Endothelial cell of umbilical vein (primary cell): ENCODE measurements around the gene SPCS1.

ENCODE experiments used
- POLR2A ChIP-seq: IDR thresholded peaks from 2 replicates; pipeline ENCODE4 v1.6.1; 2012; ENCODE audit warnings: low read depth, mild to moderate bottlenecking, control low read depth, low read length
- TF ChIP-seq, protein P1 (sequence below): IDR thresholded peaks from 2 replicates; pipeline ENCODE4 v1.6.1; 2011; ENCODE audit not compliant: insufficient read depth, insufficient read length
- TF ChIP-seq, protein P2 (sequence below), 2 donors: IDR thresholded peaks; 1 replicate in 1 of 2; 2 replicates in 1 of 2; pipeline ENCODE4 v1.5.1; 2011; ENCODE audit warnings: low read length in 2 of 2, mild to moderate bottlenecking in 2 of 2, moderate library complexity in 2 of 2, control low read depth in 1 of 2, inconsistent platforms in 1 of 2, low read depth in 1 of 2; ENCODE audit not compliant: insufficient read depth in 1 of 2; ENCODE audit errors: extremely low read depth in 1 of 2

DNA sequence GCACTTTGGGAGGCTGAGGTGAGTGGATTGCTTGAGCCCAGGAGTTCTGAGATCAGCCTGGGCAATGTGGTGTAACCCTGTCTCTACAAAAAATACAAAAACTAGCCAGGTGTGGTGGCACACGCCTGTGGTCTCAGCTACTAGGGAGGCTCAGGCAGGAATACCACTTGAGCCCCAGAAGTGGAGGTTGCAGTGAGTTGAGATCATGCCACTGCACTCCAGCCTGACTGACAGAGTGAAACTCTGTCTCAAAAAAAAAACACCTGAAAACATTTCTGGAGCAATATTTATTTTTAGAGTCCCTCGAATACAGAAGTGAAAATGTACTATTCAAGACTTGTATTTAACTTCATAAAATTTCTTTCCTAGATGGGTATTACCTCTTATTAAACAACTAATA is 4.6 kb downstream of the SPCS1 start:
- TF ChIP-seq, protein P1, sequence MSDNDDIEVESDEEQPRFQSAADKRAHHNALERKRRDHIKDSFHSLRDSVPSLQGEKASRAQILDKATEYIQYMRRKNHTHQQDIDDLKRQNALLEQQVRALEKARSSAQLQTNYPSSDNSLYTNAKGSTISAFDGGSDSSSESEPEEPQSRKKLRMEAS = no peak
- TF ChIP-seq, protein P2, sequence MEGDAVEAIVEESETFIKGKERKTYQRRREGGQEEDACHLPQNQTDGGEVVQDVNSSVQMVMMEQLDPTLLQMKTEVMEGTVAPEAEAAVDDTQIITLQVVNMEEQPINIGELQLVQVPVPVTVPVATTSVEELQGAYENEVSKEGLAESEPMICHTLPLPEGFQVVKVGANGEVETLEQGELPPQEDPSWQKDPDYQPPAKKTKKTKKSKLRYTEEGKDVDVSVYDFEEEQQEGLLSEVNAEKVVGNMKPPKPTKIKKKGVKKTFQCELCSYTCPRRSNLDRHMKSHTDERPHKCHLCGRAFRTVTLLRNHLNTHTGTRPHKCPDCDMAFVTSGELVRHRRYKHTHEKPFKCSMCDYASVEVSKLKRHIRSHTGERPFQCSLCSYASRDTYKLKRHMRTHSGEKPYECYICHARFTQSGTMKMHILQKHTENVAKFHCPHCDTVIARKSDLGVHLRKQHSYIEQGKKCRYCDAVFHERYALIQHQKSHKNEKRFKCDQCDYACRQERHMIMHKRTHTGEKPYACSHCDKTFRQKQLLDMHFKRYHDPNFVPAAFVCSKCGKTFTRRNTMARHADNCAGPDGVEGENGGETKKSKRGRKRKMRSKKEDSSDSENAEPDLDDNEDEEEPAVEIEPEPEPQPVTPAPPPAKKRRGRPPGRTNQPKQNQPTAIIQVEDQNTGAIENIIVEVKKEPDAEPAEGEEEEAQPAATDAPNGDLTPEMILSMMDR (IDR thresholded peaks at IDR 0.05; ENCODE audit: extremely low read depth in 1 of 2, insufficient read depth in 1 of 2, low read depth in 1 of 2, low read length in 2 of 2) = no peak
- TF ChIP-seq POLR2A = no peak
